Left cardiac atrium (tissue), 4 donors: Measurements from ENCODE around the gene C1orf21. TPM values are rescaled to one million over a fixed set of nuclear protein-coding genes. Genes with fewer than 3 reads are reported as not detected.
A peak's percentile ranks its signal among the peaks of the same experiment; 100 is the strongest.

Experiments used
- ATAC-seq, 2 donors: fragments of 200-7000 bp; cut with Tn5 transposase; one replicate each; pipeline ENCODE4 v1.9.1; 2020; ENCODE audit warnings: mild to moderate bottlenecking in 2 of 2, moderate library complexity in 2 of 2
- DNase-seq: peaks from one replicate; pipeline ENCODE4 v3.0.0-alpha.2; 2020
- intact Hi-C, 2 donors: fragments of 100-400 bp; cut with DNase I; formaldehyde crosslinking; loops; one replicate each; pipeline versions ENCODE4 v1.14.1 to v1.15.1; 2022 to 2023
- total RNA-seq, 2 donors: library from RNA; stranded (reverse); fragmentation: NEBNext Ultra II Directional; extraction: Animal tissue kit (Norgen Biotek cat#: 25700); gene quantifications; one replicate each; pipeline ENCODE4 v1.2.1, GENCODE V29; 2021
- donor health status: DM: no; HTN: yes; CAD: no.
- donor health status: DM: no; HTN: yes; CAD: no; lungs with severe emphysema.
- donor health status: DM: yes; HTN: yes; CAD: no.
- donor health status: Dilated cardiomyopathy.

C1orf21 gene
- total RNA-seq, 2 donors from 2014 or later: 61.3 to 80.7 TPM

DNA sequence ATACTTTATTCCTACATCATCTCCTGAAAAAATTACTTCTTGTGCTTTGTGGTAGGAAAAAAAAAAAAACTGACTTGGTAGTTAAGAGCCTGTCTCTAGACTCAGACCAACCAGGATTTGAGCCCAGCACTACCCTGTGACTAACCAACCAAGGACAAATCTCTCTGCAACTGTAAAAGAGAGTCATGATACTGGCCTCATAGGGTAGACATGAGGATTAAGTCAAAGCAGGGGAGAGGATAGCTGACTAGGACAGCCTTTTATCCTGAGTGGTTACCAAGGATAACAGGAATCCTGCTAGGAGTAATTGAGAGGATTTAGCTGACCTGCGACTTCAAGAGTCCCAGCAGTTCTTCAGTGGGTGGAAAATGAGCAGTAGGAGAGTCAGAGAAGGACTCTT is 112.8 kb downstream of the C1orf21 start:
- DNase-seq (no peak), ATAC-seq (peak in 1 of 2 donors; percentile 41)
- intact Hi-C loops: no loop called here

DNA sequence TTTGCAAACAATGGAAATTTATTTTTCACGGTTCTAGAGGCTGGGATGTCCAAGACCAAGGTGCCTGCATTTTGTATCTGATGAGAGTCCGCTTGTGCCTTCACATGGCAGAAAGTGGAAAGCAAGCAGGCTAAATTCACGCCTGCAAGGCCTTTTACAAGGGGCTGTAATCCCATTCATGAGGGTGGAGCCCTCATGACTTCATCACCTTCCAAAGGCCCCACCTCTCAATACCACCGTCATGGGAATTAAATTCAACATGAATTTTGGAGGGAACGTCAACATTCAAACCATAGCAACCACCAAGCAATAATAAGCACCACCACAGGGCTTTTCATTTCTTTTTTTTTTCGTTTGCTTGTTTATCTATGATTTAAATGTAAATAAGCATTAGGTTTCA is 115.3 kb downstream of the C1orf21 start:
- ATAC-seq (no peak), DNase-seq (no peak)
- intact Hi-C loops: no loop called here

DNA sequence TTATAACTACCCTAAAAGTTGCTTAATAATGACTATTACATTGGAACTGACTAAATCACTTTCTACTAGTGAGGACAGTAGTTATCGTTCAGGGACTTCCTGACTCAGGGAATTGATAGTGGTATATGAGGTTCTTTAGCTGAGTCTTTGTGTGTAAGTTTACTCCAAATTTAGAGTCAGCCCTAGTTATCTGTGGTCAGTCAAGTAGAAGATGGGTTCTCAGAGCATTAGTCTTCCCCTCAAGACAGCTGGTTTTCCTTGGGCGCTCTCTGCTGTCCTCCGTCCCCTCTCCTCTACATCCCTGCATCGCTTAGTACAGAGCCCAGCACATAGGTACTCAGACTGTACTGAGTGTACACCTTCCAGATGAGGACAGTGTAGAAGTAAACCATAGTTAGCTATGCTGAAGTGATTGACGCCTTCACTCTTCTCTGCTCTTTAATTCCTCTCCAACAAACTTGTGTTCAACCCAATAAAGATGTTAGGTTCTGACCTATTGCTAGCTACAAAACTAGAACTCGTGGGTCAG is 116.5 kb downstream of the C1orf21 start:
- ATAC-seq (peak in 1 of 2 donors; percentile 22), DNase-seq (no peak)
- intact Hi-C loops: no loop called here

DNA sequence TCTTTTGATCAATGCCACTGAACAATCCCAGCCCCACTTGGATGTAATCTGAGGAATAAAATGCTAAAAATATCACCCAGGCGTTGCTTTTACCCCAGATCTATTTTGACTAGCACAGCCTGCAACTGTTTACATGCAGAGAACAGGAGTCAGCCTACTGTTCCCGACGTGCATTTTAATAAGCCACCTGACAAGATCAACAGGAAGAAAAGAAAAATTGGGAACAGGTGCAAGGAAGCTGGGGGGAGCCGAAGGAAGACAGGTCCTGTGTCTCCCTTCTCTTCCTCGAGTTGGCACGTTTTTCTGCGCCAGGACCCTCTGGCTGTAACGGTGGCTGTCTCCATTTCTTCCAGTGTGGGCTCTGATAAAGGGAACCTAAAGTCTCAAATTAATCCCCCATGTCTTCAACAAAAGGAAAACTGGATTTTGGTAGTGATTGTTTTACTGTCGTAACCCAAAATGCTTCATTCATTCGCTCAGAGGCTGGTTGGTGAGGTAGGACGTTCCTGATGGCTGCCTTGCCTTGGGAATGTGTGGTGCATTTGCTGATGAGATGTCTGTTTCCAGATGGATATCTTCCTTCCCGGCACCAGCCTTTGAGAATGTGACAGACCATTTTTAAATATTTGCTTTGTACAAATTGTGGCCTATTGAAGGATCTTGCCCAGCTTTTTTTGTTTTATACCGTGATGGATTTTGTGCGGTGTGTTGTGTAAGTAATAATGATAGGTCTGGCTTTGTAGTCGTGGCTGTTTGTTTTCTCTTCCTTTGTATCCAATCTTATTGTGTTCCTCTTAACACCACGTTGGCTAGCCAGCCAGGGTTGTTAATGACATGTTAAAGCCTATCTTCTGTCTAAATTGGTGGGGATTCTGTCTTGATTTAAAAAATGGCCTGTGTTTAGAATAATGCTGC is 117.5 kb downstream of the C1orf21 start:
- no peak for DNase-seq
- intact Hi-C loops: no loop called here
- peak in 1 of 2 donors; percentile 23 for ATAC-seq

DNA sequence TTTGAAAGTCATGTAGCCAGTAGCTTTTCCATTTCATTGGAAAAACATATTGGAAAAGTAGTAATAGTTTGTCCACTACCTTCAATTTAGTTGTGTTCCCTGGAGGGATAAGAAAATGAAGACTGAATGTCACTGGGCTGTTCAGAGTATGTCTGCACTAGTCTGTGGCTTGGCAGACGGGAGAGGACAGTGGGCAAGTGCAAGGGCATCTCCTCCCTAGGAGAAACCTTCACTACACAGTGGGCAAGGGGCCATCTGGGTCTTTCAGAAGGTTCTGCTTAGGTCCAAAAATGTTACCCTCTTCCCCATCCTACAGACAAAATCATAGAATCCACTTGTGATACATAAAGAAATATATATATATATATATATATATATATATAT is 118.1 kb downstream of the C1orf21 start:
- intact Hi-C loops: no loop called here
- ATAC-seq (peak in 1 of 2 donors; percentile 27), DNase-seq (no peak)

DNA sequence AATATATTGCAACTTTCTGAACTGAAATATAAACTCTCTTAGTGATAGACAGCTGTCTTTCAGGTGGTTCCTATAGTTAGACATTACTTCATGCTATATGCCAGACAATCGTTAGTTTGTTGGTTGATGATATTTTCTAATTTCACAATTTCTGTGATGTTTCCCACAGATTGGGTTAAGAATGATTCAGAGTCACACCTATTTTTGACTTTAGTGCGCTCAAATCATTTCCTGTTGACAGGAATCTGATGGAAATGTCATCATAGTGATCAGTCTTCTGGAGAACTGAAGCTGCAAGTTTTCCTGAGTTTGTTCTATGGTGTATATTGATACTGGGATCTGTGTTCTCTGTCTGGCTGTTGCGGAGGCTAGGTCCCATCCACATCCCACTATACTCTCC is 119.7 kb downstream of the C1orf21 start:
- DNase-seq (no peak), ATAC-seq (no peak)
- intact Hi-C loops: no loop called here

DNA sequence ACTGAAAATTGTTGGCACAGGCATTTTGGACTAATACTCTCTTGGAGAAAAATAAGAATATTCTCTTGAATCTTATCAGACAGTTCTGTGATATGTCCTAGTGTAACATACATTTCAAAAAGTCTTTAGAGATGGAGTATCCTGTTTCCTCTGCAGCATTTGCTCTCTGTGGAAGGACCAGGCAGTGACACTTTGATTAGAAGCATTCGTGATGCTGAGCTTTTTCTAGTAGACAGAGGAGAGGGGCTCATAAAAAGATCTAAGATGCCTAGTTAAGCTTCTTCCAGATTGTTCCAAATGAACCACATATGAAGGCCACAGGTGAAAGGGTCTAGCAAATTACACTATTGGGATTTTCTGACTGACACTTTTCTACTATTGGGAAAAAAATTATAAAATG is 120.3 kb downstream of the C1orf21 start:
- intact Hi-C loops: no loop called here
- ATAC-seq (no peak), DNase-seq (no peak)

DNA sequence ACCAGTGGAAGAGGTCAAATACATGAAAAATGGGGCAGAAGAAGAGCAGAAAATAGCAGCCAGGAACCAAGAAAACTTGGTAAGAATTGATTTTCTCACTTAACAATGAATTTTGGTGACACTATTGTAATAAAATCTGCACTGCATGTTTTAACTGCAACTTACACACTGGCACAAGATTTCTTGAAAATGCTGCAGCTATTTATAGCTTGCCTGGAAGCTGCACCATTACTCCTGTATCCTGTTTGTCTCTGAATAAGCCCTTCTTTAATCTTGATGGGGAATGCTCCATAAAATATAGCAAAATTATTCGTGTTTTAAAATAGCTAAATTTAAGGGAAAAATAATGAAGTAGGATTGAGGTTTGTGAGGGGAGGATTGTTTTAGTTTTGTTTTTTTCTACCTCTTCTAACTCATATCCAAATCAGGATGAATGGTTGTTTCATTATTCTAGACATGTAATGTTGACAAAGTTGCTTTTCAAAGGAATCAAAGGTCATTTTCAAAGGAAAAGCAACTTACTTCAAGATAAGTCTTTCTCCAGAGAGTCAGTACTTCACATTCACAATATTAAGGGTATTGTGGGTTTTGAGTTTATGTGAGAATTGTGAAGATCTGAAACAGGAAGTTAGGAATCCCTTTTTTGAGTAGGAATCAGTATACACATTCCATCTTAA is 120.9 kb downstream of the C1orf21 start:
- ATAC-seq (peak in 1 of 2 donors; percentile 35), DNase-seq (no peak)
- intact Hi-C loops: no loop called here

DNA sequence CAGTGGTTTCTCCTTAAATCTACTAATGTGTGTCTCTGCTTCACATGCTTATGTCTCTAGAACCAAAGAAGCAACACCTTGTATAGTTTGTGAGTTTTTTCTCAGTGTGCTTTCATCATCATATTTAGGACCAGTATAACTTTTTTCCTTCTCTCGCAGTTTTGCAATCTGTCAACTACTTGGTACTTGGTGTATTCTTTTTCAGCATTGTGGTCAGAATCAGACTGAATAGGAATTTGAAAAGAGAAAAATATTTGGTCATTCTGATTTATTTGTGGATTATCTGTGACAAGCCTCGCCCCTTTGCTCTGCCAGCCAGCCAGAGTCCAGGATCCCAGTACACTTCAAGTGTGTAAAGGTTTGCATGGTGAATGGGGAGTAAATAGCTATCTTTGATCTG is 122.3 kb downstream of the C1orf21 start:
- no peak for ATAC-seq
- intact Hi-C loops: no loop called here
- no peak for DNase-seq

DNA sequence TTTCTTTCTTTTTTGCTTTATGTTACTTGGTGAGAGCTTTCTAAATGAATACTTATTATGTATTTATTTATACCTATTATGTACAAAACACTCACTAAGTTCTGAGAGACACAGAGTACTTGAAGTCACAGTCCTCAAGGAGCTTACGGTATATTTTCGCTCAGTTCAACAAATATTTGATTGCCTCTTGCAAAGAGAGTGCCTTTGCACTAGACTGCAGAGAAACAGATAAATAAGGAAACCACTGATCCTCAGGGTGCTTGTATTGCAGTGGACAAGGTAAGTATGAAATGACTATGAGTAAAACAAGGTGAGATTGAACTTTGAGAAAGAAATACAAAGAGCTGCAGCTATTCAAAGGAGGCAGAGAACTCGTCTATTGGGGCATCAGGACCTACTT is 123.3 kb downstream of the C1orf21 start:
- intact Hi-C loops: no loop called here
- ATAC-seq: no peak
- no peak for DNase-seq

DNA sequence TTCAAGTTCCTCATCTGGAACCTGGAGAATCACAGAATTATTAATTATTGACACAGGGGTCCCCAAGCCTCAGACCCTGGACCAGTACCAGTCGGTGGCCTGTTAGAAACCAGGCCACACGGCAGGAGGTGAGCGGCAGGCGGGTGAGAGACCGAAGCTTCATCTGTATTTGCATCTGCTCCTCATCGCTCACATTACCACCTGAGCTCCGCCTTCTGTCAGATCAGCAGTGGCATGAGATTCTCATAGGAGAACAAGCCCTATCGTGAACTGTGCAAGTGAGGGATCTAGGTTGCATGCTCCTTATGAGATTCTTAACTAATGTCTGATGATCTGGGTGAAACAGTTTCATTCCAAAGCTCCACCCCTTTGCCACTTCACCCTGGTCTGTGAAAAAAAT is 125.9 kb downstream of the C1orf21 start:
- no peak for DNase-seq
- intact Hi-C loops: no loop called here

DNA sequence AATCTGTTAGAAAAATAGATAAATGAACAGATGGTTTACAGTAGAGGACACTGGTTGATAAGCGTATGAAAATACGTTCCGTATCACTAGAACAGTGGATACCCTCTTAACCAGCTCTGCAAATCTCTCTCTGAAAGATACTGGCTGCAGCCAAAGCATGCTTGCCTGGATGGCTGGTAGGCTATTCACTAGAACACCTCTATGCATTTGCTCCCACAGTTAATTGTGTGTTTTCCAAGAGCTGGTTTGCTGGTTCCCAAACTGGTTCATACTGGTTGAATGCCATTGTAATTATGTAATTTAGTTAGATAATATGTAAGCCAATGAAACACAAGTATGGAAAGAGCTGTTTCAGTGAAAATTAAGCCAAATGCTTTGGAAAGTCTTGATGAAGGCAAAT is 126.6 kb downstream of the C1orf21 start:
- DNase-seq: no peak
- peak; percentile 34 to 58 for ATAC-seq
- intact Hi-C loops: no loop called here

More for the DNA sequence above, 125.9 kb downstream of the C1orf21 start:
- no peak for ATAC-seq

DNA sequence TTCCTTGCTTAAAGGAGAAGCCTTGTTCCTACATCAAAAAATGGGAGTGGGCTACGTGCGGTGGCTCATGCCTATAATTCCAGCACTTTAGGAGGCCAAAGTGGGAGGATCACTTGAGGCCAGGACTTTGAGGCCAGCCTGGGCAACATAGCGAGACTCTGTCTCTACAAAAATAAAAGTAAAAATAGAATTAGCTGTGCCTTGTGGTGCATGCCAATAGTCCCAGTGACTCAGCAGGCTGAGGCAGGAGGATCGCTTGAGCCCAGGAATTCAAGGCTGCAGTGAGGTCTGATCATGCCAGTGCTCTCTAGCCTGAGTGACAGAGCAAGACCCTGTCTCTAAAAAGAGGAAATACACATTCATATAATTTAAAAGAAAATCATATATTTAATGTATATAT is 127.1 kb downstream of the C1orf21 start:
- ATAC-seq: peak; percentile 59 to 91
- no peak for DNase-seq
- intact Hi-C loops: no loop called here

DNA sequence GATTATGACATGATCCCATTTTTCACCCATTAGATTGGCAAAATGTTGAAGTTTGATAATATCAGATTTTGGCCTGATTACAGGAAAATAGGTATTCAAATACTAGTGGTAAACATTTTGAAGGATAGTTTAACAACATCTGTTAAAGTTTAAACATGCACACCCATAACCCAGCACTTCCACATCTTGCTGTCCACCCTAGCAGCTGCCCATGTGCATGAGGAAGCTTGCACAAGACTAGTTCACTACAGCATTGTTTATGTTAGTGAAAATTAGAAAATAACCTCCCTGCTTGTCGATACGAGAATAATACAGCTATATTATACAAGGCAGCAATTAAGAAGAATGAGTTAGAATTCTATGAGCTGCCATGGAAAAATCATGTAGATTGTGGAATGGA is 127.6 kb downstream of the C1orf21 start:
- DNase-seq (no peak), ATAC-seq (no peak)
- intact Hi-C loops: no loop called here

DNA sequence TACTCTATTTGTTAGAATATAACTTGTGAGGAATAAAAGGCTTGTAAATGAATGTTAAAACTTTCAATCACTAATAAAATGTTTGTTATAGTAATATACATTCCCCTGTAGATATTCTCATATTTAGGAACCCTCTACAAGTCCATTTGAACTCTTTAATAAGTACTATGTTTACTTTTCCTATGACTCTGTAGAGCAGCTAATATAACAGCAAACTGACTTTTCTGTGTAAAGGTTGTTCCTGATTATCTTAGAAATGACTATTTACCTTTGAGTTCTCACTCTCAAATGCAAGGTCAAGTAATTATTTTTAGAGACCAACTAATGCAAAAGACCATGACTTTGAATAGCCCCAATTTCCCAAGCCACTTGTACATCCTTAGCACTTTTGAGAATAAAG is 130.3 kb downstream of the C1orf21 start:
- intact Hi-C loops: no loop called here
- DNase-seq (no peak), ATAC-seq (no peak)

DNA sequence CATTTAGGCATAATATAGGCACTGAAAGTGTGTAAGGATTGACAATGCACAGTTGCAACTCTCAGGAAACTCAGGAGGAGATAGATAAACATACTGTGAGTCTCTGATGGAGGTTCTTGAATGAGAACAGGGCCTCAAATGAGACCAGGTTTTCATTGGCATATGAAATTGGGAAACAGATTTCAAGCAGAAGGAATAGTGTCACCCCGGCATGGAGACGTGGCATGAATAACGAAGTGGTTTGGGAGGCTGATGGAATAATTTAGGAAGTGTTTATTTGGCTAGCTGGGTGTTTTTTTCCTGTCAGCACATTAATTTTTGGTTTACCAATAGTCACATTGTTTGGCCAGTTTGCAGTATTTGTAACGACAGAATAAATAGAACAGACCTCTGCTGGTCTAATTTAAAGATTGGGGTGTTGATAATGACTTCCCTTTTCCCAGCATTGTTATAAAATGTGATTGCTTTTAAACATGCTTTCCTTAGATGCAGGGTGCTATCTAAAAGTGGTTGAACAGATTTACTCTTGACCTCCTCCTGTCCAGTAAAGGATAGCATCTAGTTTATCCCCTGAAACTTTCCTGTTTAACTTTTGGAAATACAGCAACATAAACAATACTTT is 132.0 kb downstream of the C1orf21 start:
- peak in 1 of 2 donors; percentile 23 for ATAC-seq
- DNase-seq: no peak
- intact Hi-C loops: no loop called here

DNA sequence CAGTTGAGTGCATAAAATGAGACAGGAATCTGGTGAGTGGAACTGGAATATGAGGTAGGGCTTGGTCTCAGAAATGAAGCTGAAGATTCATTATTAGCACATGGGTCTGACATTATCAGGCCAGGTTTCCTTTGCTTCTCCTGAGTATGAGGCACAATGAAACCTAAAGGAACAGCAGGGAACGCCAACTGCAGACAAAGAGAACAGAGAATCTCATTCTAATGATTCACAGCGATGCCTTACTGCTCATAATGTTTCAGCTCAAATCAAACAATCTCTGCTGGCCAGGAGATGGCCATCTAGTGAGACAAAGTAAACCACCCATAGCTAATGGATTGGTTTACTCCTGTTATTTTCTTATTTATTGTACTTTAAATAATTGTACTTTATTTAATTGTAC is 133.5 kb downstream of the C1orf21 start:
- ATAC-seq (no peak), DNase-seq (no peak)
- intact Hi-C loops: no loop called here

DNA sequence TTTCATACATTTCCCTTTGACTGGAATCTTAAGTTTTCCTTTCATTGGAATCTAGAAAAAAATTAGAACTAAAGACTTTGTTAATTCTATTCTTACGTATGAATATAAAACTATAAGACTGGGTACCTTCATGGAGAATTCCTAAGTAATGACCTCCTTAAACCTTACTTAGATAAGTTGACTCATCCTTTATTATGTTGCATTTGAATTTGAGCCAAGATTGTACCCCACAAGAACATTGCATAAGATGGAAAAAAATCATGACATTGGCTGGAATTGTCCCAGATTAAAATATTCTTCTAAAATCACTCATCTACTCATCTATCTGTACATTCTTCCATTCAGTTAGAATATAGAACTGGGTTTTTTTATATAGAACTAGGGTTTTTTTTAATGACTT is 137.4 kb downstream of the C1orf21 start:
- ATAC-seq: no peak
- intact Hi-C loops: no loop called here
- DNase-seq: no peak

DNA sequence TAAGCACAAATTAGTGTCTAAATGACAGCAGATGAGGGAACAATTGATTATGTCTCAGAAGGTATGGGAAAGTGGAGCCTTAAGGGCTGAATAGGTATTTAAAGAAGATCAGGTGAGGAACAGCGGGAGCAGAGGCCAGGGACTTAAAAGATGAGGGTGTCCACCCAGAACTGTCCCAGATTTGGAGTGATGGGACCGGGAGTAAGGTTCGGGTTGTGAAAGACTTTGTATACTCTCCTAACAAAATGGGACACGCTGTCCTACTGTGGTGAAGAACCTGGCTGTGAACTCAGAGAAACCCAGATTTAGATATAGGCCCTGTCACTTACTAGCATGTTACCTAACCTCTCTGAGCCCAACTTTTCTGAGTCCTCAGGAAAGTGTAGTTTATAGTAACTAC is 140.6 kb downstream of the C1orf21 start:
- DNase-seq (no peak), ATAC-seq (no peak)
- intact Hi-C loops: no loop called here

DNA sequence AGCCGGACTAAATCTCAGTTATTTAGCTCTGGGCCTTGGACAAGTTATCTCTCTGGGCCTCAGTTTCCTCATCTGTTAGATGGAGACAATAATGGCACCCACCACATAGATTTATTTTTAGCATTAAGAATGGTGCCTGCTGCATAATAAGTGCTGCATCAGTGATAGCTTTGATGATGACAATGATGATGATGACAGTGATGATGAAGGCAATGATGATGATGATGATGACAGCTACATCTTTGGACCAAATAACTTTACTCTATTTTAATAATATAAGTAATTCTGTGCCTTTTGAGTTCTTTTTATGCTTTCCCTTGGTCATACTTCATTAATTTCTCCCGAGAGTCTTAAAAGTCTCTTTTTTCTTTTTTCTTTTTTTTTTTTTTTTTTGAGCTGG is 143.4 kb downstream of the C1orf21 start:
- intact Hi-C loops: no loop called here
- no peak for ATAC-seq
- no peak for DNase-seq
